HG02642 (cell line): ENCODE data around the gene ATP8B4.
"Not testable (repeated sequence)": the region's sequence is repeated elsewhere in the genome, so short reads cannot be mapped to it uniquely, and the experiment has no call there.

ENCODE experiments used
- ATAC-seq: cut with Tn5 transposase; IDR thresholded peaks from one replicate; pipeline ENCODE4 v1.9.1; 2021; ENCODE audit warnings: mild to moderate bottlenecking; ENCODE audit not compliant: unreplicated experiment, poor library complexity

The ATP8B4 gene

GRCh38 chr15:49979705-49980382, 139.2 kb downstream of the ATP8B4 start:
- ATAC-seq, result no peak

GRCh38 chr15:49978121-49978520, 140.9 kb downstream of the ATP8B4 start:
- no peak for ATAC-seq

- no peak for ATAC-seq
Measured at GRCh38 chr15:49977306-49977705, 141.7 kb downstream of the ATP8B4 start.

GRCh38 chr15:49964551-49964950, 154.5 kb downstream of the ATP8B4 start:
- no peak for ATAC-seq

GRCh38 chr15:49964061-49964460, 155.0 kb downstream of the ATP8B4 start:
- ATAC-seq, result no peak

- ATAC-seq, result not testable (repeated sequence)
Measured at GRCh38 chr15:49963033-49963772, 155.8 kb downstream of the ATP8B4 start.

- ATAC-seq, result no peak
Measured at GRCh38 chr15:49962044-49962602, 156.9 kb downstream of the ATP8B4 start.

GRCh38 chr15:49953421-49953820, 165.6 kb downstream of the ATP8B4 start:
- no peak for ATAC-seq

GRCh38 chr15:49946681-49947080, 172.4 kb downstream of the ATP8B4 start:
- ATAC-seq, result no peak

- ATAC-seq, result no peak
Measured at GRCh38 chr15:49934487-49934886, 184.5 kb downstream of the ATP8B4 start.

- no peak for ATAC-seq
Measured at GRCh38 chr15:49927189-49927861, 191.7 kb downstream of the ATP8B4 start.

- no peak for ATAC-seq
Measured at GRCh38 chr15:49926740-49927139, 192.3 kb downstream of the ATP8B4 start.

- ATAC-seq, result no peak
Measured at GRCh38 chr15:49923671-49924070, 195.4 kb downstream of the ATP8B4 start.

- ATAC-seq, result no peak
Measured at GRCh38 chr15:49919034-49919433, 200.0 kb downstream of the ATP8B4 start.

GRCh38 chr15:49918121-49918520, 200.9 kb downstream of the ATP8B4 start:
- ATAC-seq, result no peak

- no peak for ATAC-seq
Measured at GRCh38 chr15:49916998-49917397, 202.0 kb downstream of the ATP8B4 start.

GRCh38 chr15:49915822-49916221, 203.2 kb downstream of the ATP8B4 start:
- ATAC-seq, result no peak

- no peak for ATAC-seq
Measured at GRCh38 chr15:49908933-49909295, 210.1 kb downstream of the ATP8B4 start.

- ATAC-seq, result no peak
Measured at GRCh38 chr15:49908236-49908932, 210.6 kb downstream of the ATP8B4 start.

GRCh38 chr15:49906966-49907365, 212.1 kb downstream of the ATP8B4 start:
- ATAC-seq, result no peak
